ENCODE measurements around the gene ADCY1. TPM values are rescaled to one million over a fixed set of nuclear protein-coding genes. Genes with fewer than 3 reads are reported as not detected.
"Not testable (repeated sequence)": the region's sequence is repeated elsewhere in the genome, so short reads cannot be mapped to it uniquely, and the experiment has no call there.

ADCY1 gene
- total RNA-seq, 1 donor from 2014 or later = 5.0 TPM

- ATAC-seq (ENCODE audit: poor library complexity) (no peak), DNase-seq (no peak)
- intact Hi-C loops (cut with DNase I) = no loop called here
These were observed 138.9 kb downstream of the ADCY1 start for GRCh38 chr7:45712872-45713668.

- intact Hi-C loops (cut with DNase I) = no loop called here
- no peak for ATAC-seq (ENCODE audit: poor library complexity)
- DNase-seq = no peak
These were observed 139.7 kb downstream of the ADCY1 start for GRCh38 chr7:45713669-45714520.

- ATAC-seq (ENCODE audit: poor library complexity) (no peak), DNase-seq (no peak)
- intact Hi-C loops (cut with DNase I) = no loop called here
These were observed 140.3 kb downstream of the ADCY1 start for GRCh38 chr7:45714521-45714820.

- ATAC-seq (ENCODE audit: poor library complexity) (no peak), DNase-seq (no peak)
- intact Hi-C loops (cut with DNase I) = no loop called here
These were observed 141.5 kb downstream of the ADCY1 start for GRCh38 chr7:45715471-45716352.

GRCh38 chr7:45716380-45717203, 142.4 kb downstream of the ADCY1 start:
- ATAC-seq (ENCODE audit: poor library complexity) = peak; percentile 55
- peak; percentile 67 for DNase-seq
- intact Hi-C loops (cut with DNase I) = no loop called here

DNA sequence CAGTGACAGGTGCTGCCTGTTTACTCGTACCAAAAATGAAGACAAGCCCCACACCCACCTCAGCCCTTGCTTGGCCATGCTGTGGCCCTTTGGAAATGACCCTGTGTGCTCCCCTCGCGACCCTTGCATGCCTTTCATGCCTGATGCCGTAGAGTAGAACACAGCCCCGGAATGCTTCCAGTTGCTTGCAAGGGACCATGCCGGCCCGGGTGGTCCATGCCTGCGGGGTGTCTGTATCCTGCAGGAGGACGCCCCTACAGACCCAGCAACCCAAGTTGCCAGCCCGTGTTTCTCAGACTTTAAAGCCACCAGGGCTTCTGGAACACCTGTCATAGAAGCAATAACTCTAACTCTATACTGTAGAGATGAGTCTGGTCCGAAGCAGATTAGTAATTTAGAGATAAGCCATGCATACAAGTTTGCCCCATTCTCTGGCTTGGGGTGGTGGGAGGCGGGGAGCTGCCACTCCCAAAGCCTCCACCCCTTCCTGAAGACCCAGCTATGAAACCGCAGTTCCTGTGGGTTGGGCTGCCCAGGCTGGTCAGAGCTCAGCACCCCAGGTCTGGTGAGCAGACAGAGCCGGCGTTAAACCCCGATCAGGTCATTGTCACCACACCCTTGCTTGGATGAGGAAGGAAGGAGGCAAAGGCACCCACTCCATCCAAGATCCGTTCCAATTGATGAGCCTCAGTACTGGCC, 143.5 kb downstream of the ADCY1 start:
- no peak for ATAC-seq (ENCODE audit: poor library complexity)
- intact Hi-C loops (cut with DNase I) = no loop called here
- no peak for DNase-seq

- ATAC-seq (ENCODE audit: poor library complexity) = no peak
- intact Hi-C loops (cut with DNase I) = no loop called here
- DNase-seq = no peak
These were observed 144.5 kb downstream of the ADCY1 start for GRCh38 chr7:45718464-45719330.

DNA sequence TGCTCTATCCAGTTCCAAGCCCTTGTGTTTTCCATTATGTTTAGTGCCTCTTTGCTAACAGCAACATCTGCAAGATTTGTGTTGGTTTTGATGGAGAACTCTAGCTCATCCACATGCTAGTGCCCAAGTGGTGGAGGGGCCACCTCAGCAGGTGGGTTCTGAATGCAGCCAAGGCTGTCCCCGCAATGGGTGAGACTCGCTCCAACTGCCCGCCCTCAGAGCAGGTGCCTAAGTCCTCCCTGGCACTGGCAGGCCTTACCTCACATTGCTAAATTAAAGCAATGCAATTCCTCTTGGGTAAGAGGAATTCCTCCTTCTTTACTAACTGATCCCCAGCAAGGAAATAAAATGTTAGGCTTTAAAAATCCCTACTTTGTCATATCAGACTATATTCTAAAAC, 146.8 kb downstream of the ADCY1 start:
- intact Hi-C loops (cut with DNase I) = no loop called here
- DNase-seq (no peak), ATAC-seq (ENCODE audit: poor library complexity) (no peak)

GRCh38 chr7:45721686-45722598, 147.8 kb downstream of the ADCY1 start:
- intact Hi-C loops (cut with DNase I) = no loop called here
- DNase-seq (no peak), ATAC-seq (ENCODE audit: poor library complexity) (no peak)

- ATAC-seq (ENCODE audit: poor library complexity); DNase-seq; intact Hi-C loops (cut with DNase I): not testable (repeated sequence)
These were observed 151.1 kb downstream of the ADCY1 start for GRCh38 chr7:45725231-45725630.

- intact Hi-C loops (cut with DNase I) = no loop called here
- DNase-seq (no peak), ATAC-seq (ENCODE audit: poor library complexity) (no peak)
These were observed 152.7 kb downstream of the ADCY1 start for GRCh38 chr7:45726883-45727282.

GRCh38 chr7:45731692-45732443, 157.7 kb downstream of the ADCY1 start:
- intact Hi-C loops (cut with DNase I); DNase-seq; ATAC-seq (ENCODE audit: poor library complexity): not testable (repeated sequence)

GRCh38 chr7:45738920-45739319, 164.8 kb downstream of the ADCY1 start:
- ATAC-seq (ENCODE audit: poor library complexity) (peak; percentile 53), DNase-seq (peak; percentile 42)
- intact Hi-C loops (cut with DNase I) = not testable (repeated sequence)

DNA sequence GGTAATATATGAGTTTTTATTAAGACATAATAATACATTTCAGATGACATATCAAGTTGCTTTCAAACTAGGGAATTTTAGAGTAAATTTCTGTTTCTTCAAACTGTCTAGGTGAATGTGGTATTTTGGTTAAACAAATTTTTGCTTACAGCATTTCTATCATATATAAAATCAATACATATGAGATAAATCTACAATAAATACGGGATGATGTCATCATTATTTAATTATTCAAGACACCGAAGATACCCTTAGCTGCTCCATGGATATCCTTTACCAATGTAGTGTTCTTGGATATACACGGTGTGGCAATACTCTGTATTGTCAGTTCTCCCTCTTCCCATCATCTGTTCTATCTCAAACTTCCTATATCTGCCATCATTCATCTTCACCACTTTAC, 166.4 kb downstream of the ADCY1 start:
- intact Hi-C loops (cut with DNase I); ATAC-seq (ENCODE audit: poor library complexity); DNase-seq: not testable (repeated sequence)

- ATAC-seq (ENCODE audit: poor library complexity); DNase-seq; intact Hi-C loops (cut with DNase I): not testable (repeated sequence)
These were observed 174.8 kb downstream of the ADCY1 start for GRCh38 chr7:45748976-45749375.

All from Right ventricle myocardium superior (tissue), 1 donor.